GM12875 (cell line): ENCODE results near the gene ATG10.
"Not testable (repeated sequence)": the region's sequence is repeated elsewhere in the genome, so short reads cannot be mapped to it uniquely, and the experiment has no call there.

ENCODE experiments used
- H3K4me3 ChIP-seq: one replicate; pipeline ENCODE4 v1.5.1; 2011; ENCODE audit warnings: low read depth, low read length, control low read depth
- CTCF ChIP-seq: IDR thresholded peaks from 2 replicates; pipeline ENCODE4 v1.5.1; 2011; ENCODE audit warnings: low read depth, mild to moderate bottlenecking, control low read depth, inconsistent platforms, low read length, moderate library complexity, borderline replicate concordance; ENCODE audit not compliant: insufficient read depth

Gene ATG10

GRCh38 chr5:82045554-82046275, 73.9 kb downstream of the ATG10 start:
- H3K4me3 ChIP-seq = no peak overlapping the region
- TF ChIP-seq CTCF = no peak

- no peak for TF ChIP-seq CTCF
- H3K4me3 ChIP-seq = no peak overlapping the region
Observed at GRCh38 chr5:82046276-82046647, 74.4 kb downstream of the ATG10 start.

- TF ChIP-seq CTCF = no peak
- no peak overlapping the region for H3K4me3 ChIP-seq
Observed at GRCh38 chr5:82050955-82051354, 79.1 kb downstream of the ATG10 start.

GRCh38 chr5:82054004-82054710, 82.3 kb downstream of the ATG10 start:
- no peak for TF ChIP-seq CTCF
- no peak overlapping the region for H3K4me3 ChIP-seq

- no peak for TF ChIP-seq CTCF
- H3K4me3 ChIP-seq = no peak overlapping the region
Observed at GRCh38 chr5:82057051-82057450, 85.2 kb downstream of the ATG10 start.

- H3K4me3 ChIP-seq = no peak overlapping the region
- no peak for TF ChIP-seq CTCF
Observed at GRCh38 chr5:82058710-82059109, 86.9 kb downstream of the ATG10 start.

GRCh38 chr5:82066791-82067190, 95.0 kb downstream of the ATG10 start:
- H3K4me3 ChIP-seq = no peak overlapping the region

GRCh38 chr5:82068042-82068441, 96.2 kb downstream of the ATG10 start:
- H3K4me3 ChIP-seq = not testable (repeated sequence)

More at GRCh38 chr5:82066791-82067190, 95.0 kb downstream of the ATG10 start:
- no peak for TF ChIP-seq CTCF
